GM18498 (cell line): ENCODE measurements around the gene MYO1E.

ENCODE experiments used
- ATAC-seq: cut with Tn5 transposase; IDR thresholded peaks from one replicate; pipeline ENCODE4 v1.9.1; 2021; ENCODE audit warnings: mild to moderate bottlenecking, moderate library complexity; ENCODE audit not compliant: unreplicated experiment

Gene MYO1E

DNA sequence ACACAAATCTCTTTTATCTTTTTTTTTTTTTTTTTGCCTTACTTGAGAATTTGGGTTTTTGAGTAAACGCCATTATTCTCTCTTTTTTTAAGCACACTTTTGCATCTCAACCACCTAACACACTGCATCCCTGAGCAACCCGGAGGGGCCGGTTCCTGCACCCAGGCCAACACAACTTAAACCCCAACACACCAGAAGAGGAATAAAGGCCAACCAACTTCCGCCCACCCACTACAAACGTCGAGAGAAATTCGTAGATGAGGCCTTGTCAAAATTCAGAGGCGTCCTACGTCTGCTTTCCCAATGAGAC lies 268.1 kb downstream of the MYO1E start:
- ATAC-seq = peak; percentile 37

DNA sequence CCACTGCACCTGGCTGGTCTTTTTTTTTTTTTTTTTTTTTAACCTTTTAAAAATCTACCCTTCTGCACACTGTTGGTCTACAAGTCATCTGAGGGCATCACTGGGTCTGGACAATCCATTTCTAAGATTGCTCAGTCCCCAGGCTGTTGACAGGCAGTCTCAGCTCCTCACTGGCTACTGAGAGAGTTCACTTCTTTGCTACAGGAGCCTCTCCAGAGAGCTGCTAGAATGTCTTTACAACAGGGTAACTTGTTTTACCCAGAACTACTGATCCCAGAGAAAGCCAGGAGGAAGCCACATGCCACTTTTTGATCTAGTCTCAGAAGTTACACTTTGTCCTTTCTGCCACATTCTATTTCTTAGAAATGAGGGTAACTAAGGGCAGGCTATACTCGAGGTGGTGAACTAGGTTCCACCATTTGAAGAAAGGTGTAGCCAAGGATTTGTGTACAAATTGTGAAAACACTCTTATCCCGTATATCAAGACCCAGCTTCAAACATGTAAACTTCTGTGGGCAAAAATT lies 273.4 kb downstream of the MYO1E start:
- ATAC-seq = no peak

DNA sequence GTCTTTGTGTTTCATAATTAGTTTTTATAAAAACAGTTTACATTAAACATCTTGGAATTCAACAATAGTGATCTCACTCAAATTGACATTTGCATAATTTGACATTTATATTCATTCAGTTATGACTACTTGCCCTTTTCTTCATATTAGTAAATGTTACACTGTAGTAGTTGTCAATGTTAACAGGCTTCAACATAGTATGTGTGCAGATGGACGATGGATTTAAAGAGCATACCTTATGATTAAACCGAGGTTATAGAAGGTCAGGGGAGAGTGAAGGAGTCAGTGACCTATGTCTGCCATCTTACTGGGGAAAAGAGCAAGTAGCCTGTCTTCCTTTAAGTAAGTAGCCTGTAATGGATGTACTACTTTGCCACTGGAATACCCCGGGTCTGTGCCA lies 276.2 kb downstream of the MYO1E start:
- ATAC-seq = no peak

DNA sequence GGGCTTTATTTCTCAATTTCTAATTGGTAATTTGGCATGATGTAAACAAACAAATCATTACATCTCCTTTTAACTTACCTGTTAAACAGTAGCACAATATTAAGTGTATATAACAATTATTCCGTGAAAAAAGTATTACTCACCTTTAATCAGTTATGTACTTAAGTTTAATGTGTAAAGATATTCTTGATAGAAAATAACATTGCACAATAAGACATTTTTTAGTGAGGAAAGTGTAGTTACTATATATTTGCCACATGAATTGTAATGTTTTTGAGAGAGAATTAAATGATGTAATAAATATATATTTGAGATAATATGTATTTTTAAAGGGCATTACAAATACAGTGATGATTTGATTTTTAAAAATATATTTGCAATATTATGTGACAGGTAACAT lies 278.6 kb downstream of the MYO1E start:
- no peak for ATAC-seq

DNA sequence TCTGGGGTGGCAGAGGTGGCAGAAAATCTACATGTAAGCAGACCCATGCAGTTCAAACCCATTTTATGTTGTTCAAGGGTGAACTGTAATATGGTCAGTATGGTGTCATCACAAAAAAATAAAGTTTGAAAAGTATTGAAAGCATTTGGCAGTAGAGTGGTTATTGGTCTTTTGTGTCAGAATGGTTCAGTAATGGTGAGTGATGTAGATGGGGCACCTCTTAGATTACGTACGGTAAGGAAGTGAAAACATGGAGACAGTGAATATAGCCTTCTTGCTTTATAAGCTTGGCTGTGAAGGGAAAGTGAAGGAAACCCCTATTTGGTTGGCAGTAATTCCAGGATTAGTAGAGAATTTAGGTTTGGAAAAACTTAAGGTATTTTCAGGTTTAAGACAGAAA lies 284.9 kb downstream of the MYO1E start:
- no peak for ATAC-seq
